Chondrocyte (in vitro differentiated cells): ENCODE measurements around the gene COL7A1. TPM values are rescaled to one million over a fixed set of nuclear protein-coding genes. Genes with fewer than 3 reads are reported as not detected.
A peak's percentile ranks its signal among the peaks of the same experiment; 100 is the strongest.

Experiments used
- DNase-seq: peaks from one replicate; pipeline ENCODE4 v3.0.0; 2021; ENCODE audit warnings: mixed read lengths, low spot score
- H3K27ac Mint-ChIP-seq: one replicate; pipeline ENCODE4 v1.8.0; 2021; ENCODE audit warnings: mild to moderate bottlenecking, moderate library complexity, mixed read lengths; ENCODE audit not compliant: unreplicated experiment
- H3K27me3 Mint-ChIP-seq: 2 replicates; pipeline ENCODE4 v1.8.0; 2021; ENCODE audit warnings: low read depth, mixed read lengths
- H3K36me3 Mint-ChIP-seq: 2 replicates; pipeline ENCODE4 v1.8.0; 2021; ENCODE audit warnings: low read depth, mixed read lengths
- H3K4me1 Mint-ChIP-seq: 2 replicates; pipeline ENCODE4 v1.8.0; 2021; ENCODE audit warnings: low read depth, mild to moderate bottlenecking, mixed read lengths
- H3K4me3 Mint-ChIP-seq: one replicate; pipeline ENCODE4 v1.8.0; 2021; ENCODE audit warnings: mild to moderate bottlenecking, moderate library complexity, mixed read lengths; ENCODE audit not compliant: unreplicated experiment
- H3K9me3 Mint-ChIP-seq: 2 replicates; pipeline ENCODE4 v1.8.0; 2021; ENCODE audit warnings: low read depth, mixed read lengths
- total RNA-seq: library from RNA; stranded (reverse); gene quantifications from 3 replicates; pipeline ENCODE4 v1.2.1, GENCODE V29; 2021
- TF ChIP-seq, protein P1 (sequence below): fragments of 200-600 bp; sonication (generic); IDR thresholded peaks from 2 replicates; pipeline ENCODE4 v1.5.0; 2021; ENCODE audit warnings: antibody characterized with exemption, mild to moderate bottlenecking, moderate library complexity

Gene COL7A1
- total RNA-seq, 1 donor from 2014 or later, result 36.6 TPM

DNA sequence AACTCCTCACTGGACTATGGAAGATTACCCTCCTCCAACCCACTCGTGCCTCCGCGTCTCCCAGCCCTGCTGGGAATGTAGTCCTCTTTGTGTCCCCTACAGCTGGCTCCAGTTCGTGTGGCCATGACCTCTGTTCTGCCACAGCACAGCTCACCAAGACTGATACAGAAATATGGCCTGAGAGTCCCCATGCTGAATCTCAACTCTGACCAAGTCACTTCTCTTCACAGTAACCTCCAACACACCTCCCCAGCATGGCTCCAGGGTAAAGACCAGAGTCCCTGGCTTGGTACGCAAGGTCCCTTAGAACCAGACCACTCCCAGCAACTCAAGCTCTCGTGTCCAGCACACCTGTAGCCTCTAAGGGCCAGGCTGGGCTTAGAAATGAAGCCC, 2.3 kb upstream of the COL7A1 start:
- Mint-ChIP-seq H3K4me1 (peaks cover 63% of the 10 kb centered on the region), H3K4me3 (no peak overlapping the region), H3K9me3 (no peaks in the 10 kb centered on the region), H3K36me3 (peaks cover 26% of the 10 kb centered on the region), H3K27me3 (no peaks in the 10 kb centered on the region), H3K27ac (peak overlapping the region; percentile 97)
- no peak for DNase-seq
- TF ChIP-seq, protein P1, sequence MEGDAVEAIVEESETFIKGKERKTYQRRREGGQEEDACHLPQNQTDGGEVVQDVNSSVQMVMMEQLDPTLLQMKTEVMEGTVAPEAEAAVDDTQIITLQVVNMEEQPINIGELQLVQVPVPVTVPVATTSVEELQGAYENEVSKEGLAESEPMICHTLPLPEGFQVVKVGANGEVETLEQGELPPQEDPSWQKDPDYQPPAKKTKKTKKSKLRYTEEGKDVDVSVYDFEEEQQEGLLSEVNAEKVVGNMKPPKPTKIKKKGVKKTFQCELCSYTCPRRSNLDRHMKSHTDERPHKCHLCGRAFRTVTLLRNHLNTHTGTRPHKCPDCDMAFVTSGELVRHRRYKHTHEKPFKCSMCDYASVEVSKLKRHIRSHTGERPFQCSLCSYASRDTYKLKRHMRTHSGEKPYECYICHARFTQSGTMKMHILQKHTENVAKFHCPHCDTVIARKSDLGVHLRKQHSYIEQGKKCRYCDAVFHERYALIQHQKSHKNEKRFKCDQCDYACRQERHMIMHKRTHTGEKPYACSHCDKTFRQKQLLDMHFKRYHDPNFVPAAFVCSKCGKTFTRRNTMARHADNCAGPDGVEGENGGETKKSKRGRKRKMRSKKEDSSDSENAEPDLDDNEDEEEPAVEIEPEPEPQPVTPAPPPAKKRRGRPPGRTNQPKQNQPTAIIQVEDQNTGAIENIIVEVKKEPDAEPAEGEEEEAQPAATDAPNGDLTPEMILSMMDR, result no peak

DNA sequence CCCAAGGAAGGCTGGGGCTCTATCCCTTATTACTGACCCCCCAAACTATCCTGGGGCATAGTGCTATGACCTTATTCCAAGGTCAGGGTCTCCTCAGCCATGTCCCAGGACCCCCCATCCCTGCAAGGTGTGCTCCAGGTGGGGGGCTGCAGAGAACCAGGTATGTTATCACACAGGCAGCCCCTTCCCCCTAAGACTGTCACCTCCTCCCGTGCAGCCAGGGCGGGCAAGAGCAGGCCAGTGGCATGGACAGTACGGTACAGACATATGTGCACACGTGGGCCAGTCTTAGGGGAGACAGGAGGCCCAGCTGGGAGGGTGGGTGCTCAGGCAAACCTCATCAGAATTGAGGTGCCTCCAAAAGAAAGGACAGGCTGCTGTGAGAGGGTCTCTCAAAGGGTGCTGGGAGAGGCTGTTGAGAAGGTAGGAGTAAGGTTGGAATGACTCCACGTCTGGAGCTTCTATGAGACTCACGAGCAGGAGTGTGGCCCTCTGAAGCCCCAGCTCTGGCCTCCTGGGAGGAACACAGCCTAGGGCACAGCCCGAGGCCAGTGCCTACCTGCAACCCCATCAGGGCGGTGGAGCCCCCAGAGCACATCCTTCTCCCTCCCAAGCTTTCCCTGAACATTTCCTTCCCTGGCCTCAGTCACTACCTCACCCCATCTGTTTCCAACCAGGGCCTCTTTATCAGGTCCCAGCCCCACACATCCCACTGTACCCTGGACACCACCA, 1.7 kb upstream of the COL7A1 start:
- H3K4me1 Mint-ChIP-seq, result peaks cover 63% of the 10 kb centered on the region
- no peak overlapping the region for H3K4me3 Mint-ChIP-seq
- H3K36me3 Mint-ChIP-seq, result peaks cover 23% of the 10 kb centered on the region
- H3K9me3 Mint-ChIP-seq, result no peaks in the 10 kb centered on the region
- TF ChIP-seq, protein P1, result no peak
- H3K27ac Mint-ChIP-seq, result peak overlapping the region; percentile 97
- H3K27me3 Mint-ChIP-seq, result no peaks in the 10 kb centered on the region
- no peak for DNase-seq

DNA sequence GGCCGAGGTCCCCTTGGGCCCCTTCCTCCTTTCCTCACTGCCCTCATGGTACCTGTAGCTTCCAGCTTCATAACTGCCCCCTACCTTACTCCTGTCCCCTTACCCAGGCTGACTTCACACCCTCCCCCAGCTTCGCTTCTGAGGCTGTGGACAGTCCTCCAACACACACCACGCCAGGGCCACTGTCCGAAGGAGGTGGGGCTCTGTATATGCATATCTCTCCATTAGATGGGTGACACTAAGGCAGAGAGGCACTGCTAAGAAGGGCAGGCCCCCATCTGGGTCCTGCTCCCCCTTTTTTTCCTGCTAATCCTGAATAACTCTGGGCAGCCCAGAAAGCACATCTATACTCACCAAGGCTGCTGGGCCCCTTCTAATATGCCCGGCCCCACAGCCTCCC, 1.0 kb upstream of the COL7A1 start:
- H3K27ac Mint-ChIP-seq, result peak overlapping the region; percentile 97
- no peaks in the 10 kb centered on the region for H3K9me3 Mint-ChIP-seq

DNA sequence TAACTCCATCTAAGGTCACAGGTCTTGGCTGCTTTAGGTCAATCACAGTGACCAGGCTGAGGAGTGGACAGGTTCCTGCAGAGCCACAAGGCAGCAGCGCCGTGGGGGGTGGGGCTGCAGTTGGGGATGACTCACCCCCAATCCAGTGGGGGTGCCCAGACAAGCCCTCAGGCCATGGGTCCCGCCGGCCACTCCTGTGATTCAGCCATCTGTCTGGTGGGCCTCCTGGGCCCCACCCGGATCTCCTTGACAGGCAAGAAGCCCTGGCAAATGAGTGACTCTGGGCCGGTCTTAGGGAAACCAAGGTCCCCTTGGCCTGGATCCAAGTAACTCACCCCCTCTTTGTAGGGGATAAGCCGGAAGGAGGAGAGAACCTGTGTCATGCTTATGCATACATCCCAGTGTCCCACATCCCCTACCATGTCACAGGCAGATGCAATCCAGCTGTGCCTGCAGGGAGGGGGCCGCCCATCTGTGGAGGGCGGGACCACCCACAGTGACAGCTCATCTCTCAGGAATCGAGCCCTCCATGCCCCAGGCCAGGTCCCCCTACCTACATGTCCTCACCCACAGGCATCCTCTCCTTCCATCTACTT, 495 bp upstream of the COL7A1 start:
- TF ChIP-seq, protein P1, result no peak
- H3K27ac Mint-ChIP-seq, result peak overlapping the region; percentile 97
- DNase-seq, result no peak
- peak overlapping the region; percentile 13 for H3K4me3 Mint-ChIP-seq
- H3K36me3 Mint-ChIP-seq, result peaks cover 20% of the 10 kb centered on the region
- peaks cover 60% of the 10 kb centered on the region for H3K4me1 Mint-ChIP-seq
- no peaks in the 10 kb centered on the region for H3K9me3 Mint-ChIP-seq
- no peaks in the 10 kb centered on the region for H3K27me3 Mint-ChIP-seq

More for the DNA sequence above, 1.0 kb upstream of the COL7A1 start:
- TF ChIP-seq, protein P1, result no peak
- Mint-ChIP-seq H3K4me3 (peak overlapping the region; percentile 13), H3K36me3 (peaks cover 23% of the 10 kb centered on the region), H3K27me3 (no peaks in the 10 kb centered on the region), H3K4me1 (peaks cover 63% of the 10 kb centered on the region)
- DNase-seq, result no peak

- Mint-ChIP-seq H3K4me1 (peaks cover 49% of the 10 kb centered on the region), H3K4me3 (peak overlapping the region; percentile 35), H3K9me3 (no peaks in the 10 kb centered on the region), H3K27me3 (no peaks in the 10 kb centered on the region), H3K27ac (peak overlapping the region; percentile 17), H3K36me3 (peaks cover 16% of the 10 kb centered on the region)
- DNase-seq, result no peak
- TF ChIP-seq, protein P1, result no peak
Observed at GRCh38 chr3:48594417-48595049, 596 bp downstream of the COL7A1 start.
